ENCODE data around the gene NCR1. TPM values are rescaled to one million over a fixed set of nuclear protein-coding genes. Genes with fewer than 3 reads are reported as not detected.

Gene NCR1
- total RNA-seq, 2 donors from 2014 or later = not detected

Other genes with a start within 250 kb of the NCR1 start
- gene LILRB4, start 243.2 kb upstream of the NCR1 start, total RNA-seq = 1 to 10 TPM; 2.0 to 5.2 TPM
- not detected for gene KIR3DL3, start 181.7 kb upstream of the NCR1 start, total RNA-seq
- gene KIR2DL3, start 167.6 kb upstream of the NCR1 start, total RNA-seq = not detected
- not detected for gene KIR2DL1, start 136.4 kb upstream of the NCR1 start, total RNA-seq
- gene KIR2DL4, start 102.5 kb upstream of the NCR1 start, total RNA-seq = not detected
- gene KIR3DL1, start 89.7 kb upstream of the NCR1 start, total RNA-seq = not detected
- gene KIR2DS4, start 73.5 kb upstream of the NCR1 start, total RNA-seq = not detected
- not detected for gene KIR3DL2, start 55.7 kb upstream of the NCR1 start, total RNA-seq
- 1 to 10 TPM in 1 of 2 donors, under 1 TPM in 1; 0.59 to 1.5 TPM for gene FCAR, start 31.9 kb upstream of the NCR1 start, total RNA-seq
- gene NLRP7, start 41.4 kb downstream of the NCR1 start, total RNA-seq = not detected
- under 1 TPM; 0.20 to 0.26 TPM for gene NLRP2, start 60.2 kb downstream of the NCR1 start, total RNA-seq
- gene GP6, start 132.1 kb downstream of the NCR1 start, total RNA-seq = under 1 TPM in 1 of 2 donors, not detected in 1; 0.16 TPM
- 10 to 100 TPM; 26.5 to 28.1 TPM for gene RDH13, start 157.0 kb downstream of the NCR1 start, total RNA-seq
- 10 to 100 TPM in 1 of 2 donors, 1 to 10 TPM in 1; 6.7 to 13.8 TPM for gene EPS8L1, start 169.7 kb downstream of the NCR1 start, total RNA-seq
- 100 to 1,000 TPM in 1 of 2 donors, 10 to 100 TPM in 1; 98.9 to 205 TPM for gene PPP1R12C, start 211.5 kb downstream of the NCR1 start, total RNA-seq
- gene TNNT1, start 243.1 kb downstream of the NCR1 start, total RNA-seq = 10 to 100 TPM in 1 of 2 donors, 1 to 10 TPM in 1; 6.8 to 46.5 TPM